EL (cell line): ENCODE data around the gene ZNF90.
"Not testable (repeated sequence)": the region's sequence is repeated elsewhere in the genome, so short reads cannot be mapped to it uniquely, and the experiment has no call there.

Source experiments
- DNase-seq: peaks from one replicate; pipeline ENCODE4 v3.0.0-alpha.2; 2016

Gene ZNF90

GRCh38 chr19:20077791-20078463 lies at the start of gene ZNF90:
Gene ZNF90 (plus strand): TSS chr19:20078000. CDS start chr19:20078133, 133 bp downstream.
- peak; percentile 99 for DNase-seq

GRCh38 chr19:20028611-20029010 lies 49.2 kb upstream of the ZNF90 start:
- no peak for DNase-seq

GRCh38 chr19:20035935-20036334 lies 41.9 kb upstream of the ZNF90 start:
- no peak for DNase-seq

DNA sequence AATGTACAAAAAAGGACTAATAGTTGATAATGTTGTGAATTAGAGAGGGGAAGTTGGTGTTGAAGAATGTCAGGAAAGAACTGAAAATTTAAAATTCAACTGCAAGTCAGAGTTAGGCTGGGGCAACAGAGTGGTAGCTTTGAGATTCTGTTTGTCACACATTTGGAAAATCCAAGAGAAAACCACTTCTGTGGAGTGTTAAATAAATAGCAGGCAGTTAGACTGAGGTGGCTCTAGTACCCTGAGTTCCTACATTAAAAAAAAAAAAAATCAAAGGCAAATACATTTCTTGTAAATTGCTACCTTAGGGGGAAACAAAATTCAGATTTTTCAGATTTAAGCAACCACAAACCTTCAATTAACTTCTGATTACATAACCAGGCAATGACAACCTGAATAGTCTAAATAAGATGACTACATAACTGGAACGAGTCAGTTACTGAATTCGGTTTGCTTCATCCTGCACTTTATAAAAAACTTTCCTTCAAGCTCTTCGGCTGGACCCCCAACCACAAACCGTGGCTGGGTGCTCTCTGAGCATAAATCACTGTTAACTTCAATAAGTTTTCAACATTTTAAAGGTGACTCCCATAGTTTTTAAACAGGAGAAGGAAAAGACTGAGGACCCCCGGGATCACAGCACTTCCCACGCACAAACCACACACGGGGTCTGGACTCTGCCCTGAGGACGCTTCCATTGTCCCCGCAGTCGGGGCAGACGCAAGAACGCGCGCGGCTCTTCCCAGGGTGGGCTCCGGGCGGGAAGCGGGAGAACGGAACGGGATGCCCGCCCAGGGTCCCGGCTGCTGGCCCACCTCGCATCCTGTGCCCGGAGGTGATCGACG lies 39.2 kb upstream of the ZNF90 start:
- DNase-seq: no peak

DNA sequence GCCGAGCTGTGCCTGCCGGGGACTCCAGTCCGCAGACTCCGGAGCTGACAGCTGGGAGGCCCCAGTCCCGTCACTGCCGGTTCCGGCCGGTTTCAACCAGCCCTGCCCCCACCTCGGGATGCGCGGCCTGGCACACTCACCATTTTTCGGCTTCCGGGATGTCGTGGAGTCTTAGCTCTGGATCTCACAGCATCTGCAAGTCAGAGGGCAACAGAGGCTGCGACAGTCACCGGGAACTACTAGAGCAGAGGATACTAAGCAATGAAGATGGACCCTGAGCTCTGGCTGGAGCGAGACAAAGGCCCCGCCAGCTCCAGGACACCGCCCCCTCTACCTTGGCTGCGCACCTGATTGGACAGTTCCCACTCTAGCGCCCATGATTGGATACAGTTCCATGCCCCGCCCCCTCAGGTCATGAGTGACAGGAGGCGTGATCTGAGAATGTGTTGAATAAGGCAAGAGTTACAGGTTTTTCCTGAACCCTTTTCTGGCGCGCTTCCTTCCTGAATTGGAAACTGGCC lies 38.5 kb upstream of the ZNF90 start, which contains the start of gene ZNF682:
Gene ZNF682, minus strand, starts transcription at position 303 of the 521 bp plus-strand sequence. Its CDS starts 160 bp downstream, at position 143.
- peak; percentile 96 for DNase-seq

DNA sequence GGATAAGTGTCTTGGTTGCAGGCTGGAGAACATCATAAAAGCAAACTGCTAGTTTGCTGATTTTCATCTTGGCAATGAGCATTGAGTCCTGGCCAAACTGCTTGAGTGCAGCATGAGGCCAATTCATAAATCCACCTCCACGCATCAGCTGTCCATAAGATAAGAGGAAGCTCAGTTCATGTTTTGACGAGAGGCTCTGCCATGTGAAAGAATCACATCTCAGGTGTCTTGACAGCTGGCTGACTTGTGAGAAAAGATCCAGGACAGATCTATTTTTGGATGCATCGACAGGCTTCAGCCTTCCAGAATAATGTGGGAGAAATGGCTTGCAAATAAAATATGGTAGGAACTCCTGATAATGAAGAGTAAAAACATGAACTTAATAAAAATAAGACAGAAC lies 33.1 kb upstream of the ZNF90 start:
- no peak for DNase-seq

GRCh38 chr19:20045742-20046141 lies 32.1 kb upstream of the ZNF90 start:
- DNase-seq: not testable (repeated sequence)

DNA sequence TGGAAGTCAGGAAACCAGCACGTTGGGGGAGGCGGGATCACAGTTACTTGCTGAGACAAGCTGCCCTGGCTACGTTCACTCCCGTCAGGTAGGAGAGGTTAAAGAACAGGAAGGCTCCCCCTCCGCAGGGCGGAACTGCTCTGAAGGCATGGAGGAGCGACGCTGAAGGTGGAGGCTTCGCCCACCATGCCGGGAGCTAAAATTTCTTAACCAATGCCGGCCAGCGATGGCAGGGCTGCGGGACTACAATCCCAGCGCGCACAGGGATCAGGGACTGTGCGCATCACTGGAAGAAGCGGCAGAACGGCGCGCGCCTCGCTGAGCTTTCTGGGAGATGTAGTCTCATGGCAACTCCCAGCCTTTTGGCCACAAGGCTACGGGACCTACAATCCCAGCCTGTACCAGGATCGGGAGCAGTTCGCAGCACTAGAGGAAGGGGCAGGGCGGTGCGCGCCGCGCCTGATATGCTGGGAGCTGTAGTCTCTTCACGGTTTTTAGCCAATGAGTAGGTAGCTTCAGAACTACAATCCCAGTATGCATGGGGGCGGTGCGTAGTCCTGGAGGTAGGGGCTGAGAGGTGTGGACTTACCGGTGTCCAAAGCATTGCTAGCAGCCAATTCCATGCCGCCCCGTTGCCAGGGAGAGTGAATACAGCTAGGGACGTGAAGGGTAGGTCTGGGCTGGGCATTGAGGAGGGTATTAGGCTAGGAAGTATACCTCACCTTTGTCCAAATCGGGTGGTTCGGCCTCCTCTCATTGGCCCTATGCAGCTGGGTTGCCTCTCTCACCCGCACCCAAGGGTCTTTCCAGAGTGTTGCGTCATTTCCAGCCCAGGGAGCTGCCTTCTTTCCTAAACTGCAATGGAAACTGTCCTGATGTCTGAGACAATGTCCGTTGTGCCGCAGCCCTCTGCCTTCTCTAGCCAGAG lies 25.7 kb upstream of the ZNF90 start:
- DNase-seq: peak; percentile 97

DNA sequence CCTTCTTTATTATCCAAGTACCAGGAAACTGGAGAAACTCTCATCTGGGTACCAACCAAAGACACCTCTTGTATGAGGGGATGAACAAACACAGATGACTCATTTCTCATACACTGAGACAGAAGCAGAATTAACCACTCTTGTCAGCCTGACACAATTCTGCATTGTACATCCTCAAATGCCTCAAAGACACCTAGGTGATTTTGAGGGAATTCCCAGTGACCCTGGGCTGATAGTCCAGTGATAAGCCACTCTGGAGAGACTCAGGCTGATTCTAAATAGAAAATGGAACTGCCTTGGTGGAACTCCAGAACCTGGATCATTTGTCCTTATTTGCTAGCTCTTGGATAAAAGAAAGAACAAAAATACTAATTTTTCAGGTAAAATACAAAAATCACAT lies 19.1 kb upstream of the ZNF90 start:
- DNase-seq: not testable (repeated sequence)

GRCh38 chr19:20060282-20060681 lies 17.5 kb upstream of the ZNF90 start:
- no peak for DNase-seq

DNA sequence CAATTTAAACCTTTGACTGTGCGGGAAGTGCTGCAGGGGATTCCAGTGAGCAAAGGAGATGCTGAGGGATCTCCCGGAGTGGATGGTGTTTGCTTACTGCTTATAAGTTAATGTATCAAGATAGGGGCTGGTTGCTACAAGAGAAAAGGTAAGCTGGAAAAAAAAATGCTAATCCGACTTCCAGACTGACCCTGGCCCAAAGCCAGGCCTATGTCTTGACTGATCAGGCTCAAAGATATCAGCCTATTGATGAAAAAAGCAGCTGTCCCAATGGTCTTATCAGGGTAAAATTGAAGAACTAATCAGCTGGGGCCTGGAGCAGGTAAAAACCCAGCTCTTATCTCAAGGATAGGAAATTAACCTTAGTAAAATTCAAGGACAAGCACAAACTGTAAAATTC lies 10.9 kb upstream of the ZNF90 start:
- DNase-seq: no peak

DNA sequence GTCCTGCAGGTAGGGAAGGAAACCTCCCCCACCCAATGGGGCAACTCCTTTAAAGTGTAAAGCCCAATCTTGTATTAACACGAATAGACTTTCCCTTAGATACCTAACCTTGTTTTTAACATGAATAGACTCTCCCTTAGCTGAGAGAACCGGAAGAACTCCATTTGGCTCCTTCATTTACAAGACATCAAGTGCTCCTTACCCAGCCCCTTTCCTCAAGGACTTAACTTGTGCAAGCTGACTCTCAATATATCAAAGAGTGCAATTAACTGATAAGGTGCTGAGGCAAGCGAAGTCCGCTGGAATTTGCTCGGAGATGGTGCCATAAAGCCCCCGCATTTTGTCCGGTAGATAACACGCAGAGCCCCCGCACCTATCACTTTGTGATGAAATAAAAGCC lies 9.9 kb upstream of the ZNF90 start:
- no peak for DNase-seq

DNA sequence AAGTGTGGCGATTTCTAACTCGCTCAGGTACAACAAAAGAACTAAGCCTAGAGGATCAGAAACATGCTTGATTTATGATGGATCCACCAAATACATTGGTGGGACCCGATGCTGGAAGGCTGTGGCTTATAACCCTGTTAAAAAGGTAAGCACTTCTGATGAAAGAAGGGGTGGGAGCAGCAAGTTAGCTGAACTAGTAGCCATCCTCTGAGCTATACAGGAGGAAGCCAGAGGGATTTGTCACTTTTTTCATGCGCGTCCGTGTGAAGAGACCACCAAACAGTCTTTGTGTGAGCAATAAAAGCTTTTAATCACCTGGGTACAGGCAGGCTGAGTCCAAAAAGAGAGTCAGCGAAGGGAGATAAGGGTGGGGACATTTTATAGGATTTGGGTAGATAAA lies 9.2 kb upstream of the ZNF90 start:
- not testable (repeated sequence) for DNase-seq

DNA sequence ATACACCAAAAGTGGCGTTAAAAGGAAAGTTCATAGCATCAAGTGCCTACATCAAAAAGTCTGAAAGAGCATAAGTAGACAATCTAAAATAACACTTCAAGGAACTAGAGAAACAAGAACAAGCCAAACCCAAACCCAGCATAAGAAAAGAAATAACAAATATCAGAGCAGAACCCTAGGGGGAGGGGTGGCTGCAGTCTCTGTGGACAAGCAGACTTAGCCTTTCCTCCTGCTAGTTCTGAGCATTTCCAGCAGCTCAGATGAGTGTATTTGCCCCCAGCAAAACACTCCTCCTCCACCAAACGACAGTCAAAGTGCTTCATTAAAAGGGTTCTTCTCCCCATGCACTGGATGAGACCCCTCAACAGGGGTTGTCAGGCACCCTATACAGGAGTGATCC lies 7.1 kb upstream of the ZNF90 start:
- no peak for DNase-seq

DNA sequence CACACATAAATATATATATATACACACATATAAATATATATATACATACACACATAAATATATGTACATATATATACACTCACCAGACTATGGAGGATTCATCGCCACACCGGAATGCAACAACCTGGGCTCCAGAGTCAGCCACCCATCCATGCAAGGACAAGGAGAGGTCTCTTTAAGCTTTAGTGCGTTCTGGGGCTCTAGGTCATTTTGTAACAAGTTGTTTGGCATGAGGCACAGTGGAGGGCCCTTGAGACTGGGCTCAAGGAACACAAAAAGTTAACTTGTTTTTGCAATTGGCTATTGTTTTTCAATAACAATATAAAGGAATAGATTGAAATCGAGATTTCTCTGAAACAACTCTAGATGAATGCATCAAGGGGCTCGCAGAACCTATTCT lies 4.9 kb upstream of the ZNF90 start:
- DNase-seq: no peak

DNA sequence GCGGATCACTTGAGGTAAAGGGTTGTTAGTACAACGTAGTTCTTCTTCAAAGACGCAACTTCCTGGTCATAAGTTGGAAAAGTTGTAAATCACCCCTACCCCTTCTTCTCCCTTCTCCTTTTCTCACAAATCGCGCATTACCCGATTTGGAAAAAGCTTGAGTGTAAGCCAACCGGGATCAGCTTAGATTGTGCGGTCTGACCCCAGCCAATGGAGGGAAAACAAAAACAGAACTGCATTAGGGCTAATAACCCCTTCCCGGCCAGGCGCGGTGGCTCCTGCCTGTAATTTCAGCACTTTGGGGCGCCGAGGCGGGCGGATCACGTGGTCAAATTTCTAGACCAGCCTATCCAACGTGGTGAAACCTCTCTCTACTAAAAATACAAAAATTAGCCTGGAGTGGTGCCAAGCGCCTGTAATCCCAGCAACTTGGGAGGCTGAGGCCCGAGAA lies 806 bp downstream of the ZNF90 start:
- DNase-seq: peak; percentile 66

DNA sequence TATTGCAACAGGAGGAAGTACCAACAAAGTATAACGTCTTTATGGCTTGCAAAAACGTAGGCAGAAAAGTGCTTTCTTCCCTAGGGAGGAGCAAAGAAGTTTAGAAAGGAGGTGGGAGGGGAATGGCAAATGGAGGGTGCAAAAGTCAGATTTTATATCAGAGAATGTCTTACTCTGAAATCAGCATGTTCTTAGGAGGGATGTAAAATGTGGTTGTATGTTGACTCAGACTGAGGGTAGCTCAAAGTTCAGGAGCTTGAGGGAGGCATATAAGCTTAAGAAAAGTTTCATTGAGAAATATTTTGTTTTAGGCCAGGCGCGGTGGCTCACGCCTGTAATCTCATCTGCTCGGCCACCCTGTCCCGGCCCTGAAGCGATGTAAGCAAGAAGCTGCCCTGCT lies 1.7 kb downstream of the ZNF90 start:
- DNase-seq: peak; percentile 3

GRCh38 chr19:20080656-20081055 lies 2.9 kb downstream of the ZNF90 start:
- no peak for DNase-seq

DNA sequence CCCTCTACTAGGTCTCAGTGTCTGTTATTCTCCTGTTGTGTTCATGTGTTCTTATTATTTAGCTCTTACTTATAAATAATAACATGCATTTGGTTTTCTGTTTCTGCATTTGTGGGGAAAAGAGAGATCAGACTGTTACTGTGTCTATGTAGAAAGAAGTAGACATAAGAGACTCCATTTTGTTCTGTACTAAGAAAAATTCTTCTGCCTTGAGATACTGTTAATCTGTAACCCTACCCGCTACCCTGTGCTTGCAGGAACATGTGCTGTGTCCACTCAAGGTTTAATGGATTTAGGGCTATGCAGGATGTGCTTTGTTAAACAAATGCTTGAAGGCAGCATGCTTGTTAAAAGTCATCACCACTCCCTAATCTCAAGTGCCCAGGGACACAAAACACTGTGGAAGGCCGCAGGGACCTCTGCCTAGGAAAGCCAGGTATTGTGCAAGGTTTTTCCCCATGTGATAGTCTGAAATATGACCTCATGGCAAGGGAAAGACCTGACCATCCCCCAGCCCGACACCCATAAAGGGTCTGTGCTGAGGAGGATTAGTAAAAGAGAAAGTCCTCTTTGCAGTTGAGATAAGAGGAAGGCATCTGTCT lies 4.5 kb downstream of the ZNF90 start:
- DNase-seq: not testable (repeated sequence)

DNA sequence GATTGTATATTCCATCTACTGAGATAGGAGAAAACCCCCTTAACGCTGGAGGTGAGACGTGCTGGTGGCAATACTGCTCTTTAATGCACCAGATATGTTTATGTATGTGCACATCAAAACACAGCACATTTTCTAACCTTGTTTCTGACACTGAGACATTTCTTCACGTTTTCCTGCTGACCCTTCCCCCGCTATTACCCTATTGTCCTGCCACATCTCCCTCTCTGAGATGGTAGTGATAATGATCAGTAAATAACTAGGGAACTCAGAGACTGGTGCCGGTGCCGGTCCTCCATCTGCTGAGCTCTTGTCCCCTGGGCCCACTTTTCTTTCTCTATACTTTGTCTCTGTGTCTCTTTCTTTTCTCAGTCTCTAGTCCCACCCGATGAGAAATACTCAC lies 5.1 kb downstream of the ZNF90 start:
- not testable (repeated sequence) for DNase-seq

DNA sequence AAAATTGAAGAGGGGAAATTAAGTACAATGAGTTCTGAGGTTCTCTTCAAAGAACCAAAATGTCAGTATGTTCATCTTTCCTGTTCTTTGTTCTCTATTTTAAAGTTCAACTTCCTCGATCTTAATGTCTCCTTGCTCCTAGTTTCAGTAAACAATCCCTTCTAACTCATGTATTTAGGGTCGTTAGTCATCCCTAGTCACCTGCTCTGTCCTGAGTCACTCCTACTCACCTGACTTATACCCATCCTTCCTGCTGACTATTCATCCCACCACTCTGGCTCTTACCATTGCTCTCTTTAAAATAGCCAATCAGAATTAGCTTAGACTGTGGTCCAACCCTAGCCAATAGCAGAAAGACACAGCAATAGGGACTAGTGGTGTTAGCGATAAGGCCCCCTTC lies 24.3 kb downstream of the ZNF90 start:
- DNase-seq: no peak

- peak; percentile 19 for DNase-seq
Observed at GRCh38 chr19:20103091-20103740, 25.4 kb downstream of the ZNF90 start.
